Middle frontal gyrus (tissue), 1 donor: ENCODE results near the gene LRRC4B.

ENCODE experiments used
- DNase-seq: peaks from one replicate; pipeline ENCODE4 v3.0.0-alpha.2; 2015; ENCODE audit warnings: low spot score; ENCODE audit errors: extremely low spot score

Gene LRRC4B

DNA sequence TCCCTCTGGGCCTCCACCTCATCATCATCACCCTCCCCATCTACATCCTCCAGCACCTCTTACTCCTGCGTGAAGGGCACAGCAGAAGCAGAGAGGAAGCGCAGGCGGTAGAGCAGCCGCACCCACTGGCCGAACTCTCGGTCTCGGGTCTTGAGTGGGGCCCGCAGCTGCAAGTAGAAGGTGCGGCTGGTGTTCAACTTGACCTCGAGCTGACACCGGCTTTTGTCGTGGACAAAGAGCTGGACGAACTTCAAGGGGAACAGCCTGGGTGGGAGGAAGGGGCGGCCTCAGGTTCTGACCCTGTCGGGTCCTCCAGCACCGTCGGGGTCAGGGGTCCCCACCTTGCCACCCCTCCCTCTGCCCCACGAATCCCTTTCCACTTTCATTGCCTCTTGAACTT is 100.7 kb downstream of the LRRC4B start:
- DNase-seq = no peak
